Thymus (tissue), 14 donors: ENCODE measurements around the gene STRAP. TPM values are rescaled to one million over a fixed set of nuclear protein-coding genes. Genes with fewer than 3 reads are reported as not detected.
A peak's percentile ranks its signal among the peaks of the same experiment; 100 is the strongest.

Source experiments
- DNase-seq, 9 donors: peaks; one replicate each; pipeline ENCODE4 v3.0.0-alpha.2; 2013; ENCODE audit warnings: low spot score in 9 of 9, low read depth in 6 of 9, missing footprints in 1 of 9
- H3K27ac ChIP-seq, 2 donors: one replicate each; pipeline ENCODE4 v1.5.1; 2013; ENCODE audit warnings: control low read depth in 1 of 2, low read depth in 1 of 2, low read length in 1 of 2, mild to moderate bottlenecking in 1 of 2, moderate library complexity in 1 of 2
- H3K27me3 ChIP-seq, 2 donors: one replicate each; pipeline ENCODE4 v1.5.1; 2013; ENCODE audit warnings: low read length in 1 of 2; ENCODE audit not compliant: control insufficient read depth in 2 of 2, insufficient read depth in 1 of 2
- H3K36me3 ChIP-seq, 2 donors: one replicate each; pipeline ENCODE4 v1.5.1; 2013; ENCODE audit warnings: low read length in 1 of 2, mild to moderate bottlenecking in 1 of 2, moderate library complexity in 1 of 2; ENCODE audit not compliant: control insufficient read depth in 2 of 2, insufficient read depth in 2 of 2
- H3K4me1 ChIP-seq, 2 donors: one replicate each; pipeline ENCODE4 v1.5.1; 2013; ENCODE audit warnings: low read length in 2 of 2; ENCODE audit not compliant: control insufficient read depth in 2 of 2, insufficient read depth in 2 of 2
- H3K4me3 ChIP-seq, 2 donors: one replicate each; pipeline ENCODE4 v1.5.1; 2013; ENCODE audit warnings: low read length in 2 of 2, control low read depth in 1 of 2, mild to moderate bottlenecking in 1 of 2
- H3K9me3 ChIP-seq, 2 donors: one replicate each; pipeline ENCODE4 v1.5.1; 2013; ENCODE audit warnings: low read length in 1 of 2, mild to moderate bottlenecking in 1 of 2; ENCODE audit not compliant: control insufficient read depth in 2 of 2, insufficient read depth in 1 of 2
- WGBS: extraction: QIAGEN DNeasy Blood & Tissue Kit; methylation state at CpG from one replicate; pipeline ENCODE4 v1.1.7; 2013; 5-methylcytosine and 5-hydroxymethylcytosine counted together
- long read RNA-seq, 10 donors: transcript quantifications; one replicate each; lab custom pipeline, GENCODE V29; 2026
- polyA plus RNA-seq: library from polyadenylated mRNA; stranded (reverse); fragments of 200-250 nt; gene quantifications from one replicate; pipeline ENCODE4 v1.2.3, GENCODE V29; 2013
- total RNA-seq: library from RNA; stranded (reverse); fragments of 120-200 nt; gene quantifications from one replicate; pipeline ENCODE4 v1.2.4, GENCODE V29; 2013
- donor health status: healthy.

STRAP gene, protein sequence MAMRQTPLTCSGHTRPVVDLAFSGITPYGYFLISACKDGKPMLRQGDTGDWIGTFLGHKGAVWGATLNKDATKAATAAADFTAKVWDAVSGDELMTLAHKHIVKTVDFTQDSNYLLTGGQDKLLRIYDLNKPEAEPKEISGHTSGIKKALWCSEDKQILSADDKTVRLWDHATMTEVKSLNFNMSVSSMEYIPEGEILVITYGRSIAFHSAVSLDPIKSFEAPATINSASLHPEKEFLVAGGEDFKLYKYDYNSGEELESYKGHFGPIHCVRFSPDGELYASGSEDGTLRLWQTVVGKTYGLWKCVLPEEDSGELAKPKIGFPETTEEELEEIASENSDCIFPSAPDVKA
- 48.1 TPM for total RNA-seq
- polyA plus RNA-seq, result 121 TPM
- long read RNA-seq, donor 1, transcript STRAP-202 (10 exons, 1,866 nt), result major isoform, 6 of 7 reads
- long read RNA-seq, donor 1, partial matches to known transcripts, result 0 of 7 reads
- long read RNA-seq, donor 1, other reads (novel, unspliced or antisense), result 0 of 7 reads
- long read RNA-seq, donor 2, result 0 reads
- long read RNA-seq, donor 3, transcript STRAP-202 (10 exons, 1,866 nt), result major isoform, 53 of 71 reads
- long read RNA-seq, donor 3, partial matches to known transcripts, result 10 of 71 reads
- long read RNA-seq, donor 3, other reads (novel, unspliced or antisense), result 5 of 71 reads
- long read RNA-seq, donor 4, transcript STRAP-202 (10 exons, 1,866 nt), result major isoform, 27 of 44 reads
- long read RNA-seq, donor 4, partial matches to known transcripts, result 17 of 44 reads
- long read RNA-seq, donor 4, other reads (novel, unspliced or antisense), result 0 of 44 reads
- long read RNA-seq, donor 5, transcript STRAP-202 (10 exons, 1,866 nt), result major isoform, 54 of 95 reads
- long read RNA-seq, donor 5, partial matches to known transcripts, result 38 of 95 reads
- long read RNA-seq, donor 5, other reads (novel, unspliced or antisense), result 0 of 95 reads
- long read RNA-seq, donor 6, transcript STRAP-202 (10 exons, 1,866 nt), result major isoform, 28 of 29 reads
- long read RNA-seq, donor 6, partial matches to known transcripts, result 0 of 29 reads
- long read RNA-seq, donor 6, other reads (novel, unspliced or antisense), result 0 of 29 reads
- long read RNA-seq, donor 7, transcript STRAP-206 (9 exons, 1,698 nt), result minor isoform, 5 of 81 reads
- long read RNA-seq, donor 7, transcript STRAP-202 (10 exons, 1,866 nt), result major isoform, 51 of 81 reads
- long read RNA-seq, donor 7, partial matches to known transcripts, result 16 of 81 reads
- long read RNA-seq, donor 7, other reads (novel, unspliced or antisense), result 7 of 81 reads
- long read RNA-seq, donor 8, transcript STRAP-202 (10 exons, 1,866 nt), result major isoform, 24 of 25 reads
- long read RNA-seq, donor 8, partial matches to known transcripts, result 0 of 25 reads
- long read RNA-seq, donor 8, other reads (novel, unspliced or antisense), result 0 of 25 reads
- long read RNA-seq, donor 9, transcript STRAP-202 (10 exons, 1,866 nt), result major isoform, 28 of 44 reads
- long read RNA-seq, donor 9, partial matches to known transcripts, result 16 of 44 reads
- long read RNA-seq, donor 9, other reads (novel, unspliced or antisense), result 0 of 44 reads
- long read RNA-seq, donor 10, transcript STRAP-202 (10 exons, 1,866 nt), result major isoform, 39 of 41 reads
- long read RNA-seq, donor 10, partial matches to known transcripts, result 0 of 41 reads
- long read RNA-seq, donor 10, other reads (novel, unspliced or antisense), result 0 of 41 reads

- peak; percentile 86 to 98 (median 95) for DNase-seq
- H3K4me3 ChIP-seq, result peak within 1 kb of the TSS; percentile 84 to 88
- H3K9me3 ChIP-seq, result no peaks in the 10 kb centered on the region
- no peaks in the 10 kb centered on the region for H3K27me3 ChIP-seq
- H3K4me1 ChIP-seq, result peaks cover 8 to 11% of the 10 kb centered on the region in 2 donors
- peaks cover 11% of the 10 kb centered on the region in 2 donors for H3K36me3 ChIP-seq
- peak within 1 kb of the TSS; percentile 97 to 98 for H3K27ac ChIP-seq
- under 1% methylated on average over 63 of the region's 63 CpGs for WGBS
Measured at GRCh38 chr12:15882118-15882971, at the start of gene STRAP. STRAP (plus strand) TSS chr12:15882387; CDS start chr12:15882708, 321 bp downstream.

DNA sequence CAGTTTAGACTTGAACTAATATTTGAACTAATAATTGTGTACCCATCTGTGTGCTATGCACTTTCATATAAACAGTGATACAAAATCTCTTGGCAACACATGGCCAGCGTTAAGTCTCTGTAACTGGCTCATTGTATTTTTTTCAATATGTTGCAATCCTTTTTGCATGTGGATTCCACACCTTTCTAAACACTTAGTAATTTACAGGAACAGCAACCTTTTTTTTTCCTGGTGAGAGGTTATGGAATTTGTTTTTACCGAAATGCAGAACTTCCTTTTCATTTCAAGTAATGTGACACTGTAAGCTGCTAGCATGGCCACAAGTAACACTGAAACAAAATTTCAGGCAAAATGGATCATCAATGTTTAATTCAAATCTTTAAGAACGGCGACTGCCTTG, 47.6 kb upstream of the STRAP start:
- 79% methylated on average over 4 of the region's 4 CpGs for WGBS
- no peak for DNase-seq

GRCh38 chr12:15837141-15837790, 44.9 kb upstream of the STRAP start:
- H3K9me3 ChIP-seq, result no peaks in the 10 kb centered on the region
- H3K27ac ChIP-seq, result no peak overlapping the region
- no peaks in the 10 kb centered on the region for H3K27me3 ChIP-seq
- no peaks in the 10 kb centered on the region for H3K36me3 ChIP-seq
- H3K4me3 ChIP-seq, result no peak overlapping the region
- no peaks in the 10 kb centered on the region for H3K4me1 ChIP-seq
- WGBS, result 93% methylated on average over 5 of the region's 5 CpGs
- DNase-seq, result no peak

More for the DNA sequence above, 47.6 kb upstream of the STRAP start:
- Histone ChIP-seq H3K4me3 (no peak overlapping the region), H3K27me3 (no peaks in the 10 kb centered on the region), H3K9me3 (no peaks in the 10 kb centered on the region), H3K4me1 (no peaks in the 10 kb centered on the region), H3K36me3 (no peaks in the 10 kb centered on the region), H3K27ac (no peak overlapping the region)

- H3K4me1 ChIP-seq, result no peaks in the 10 kb centered on the region
- H3K27me3 ChIP-seq, result no peaks in the 10 kb centered on the region
- no peak overlapping the region for H3K4me3 ChIP-seq
- 91% methylated on average over 2 of the region's 2 CpGs for WGBS
- H3K27ac ChIP-seq, result no peak overlapping the region
- no peak for DNase-seq
- H3K9me3 ChIP-seq, result no peaks in the 10 kb centered on the region
- H3K36me3 ChIP-seq, result no peaks in the 10 kb centered on the region
Measured at GRCh38 chr12:15839041-15839440, 43.1 kb upstream of the STRAP start.

DNA sequence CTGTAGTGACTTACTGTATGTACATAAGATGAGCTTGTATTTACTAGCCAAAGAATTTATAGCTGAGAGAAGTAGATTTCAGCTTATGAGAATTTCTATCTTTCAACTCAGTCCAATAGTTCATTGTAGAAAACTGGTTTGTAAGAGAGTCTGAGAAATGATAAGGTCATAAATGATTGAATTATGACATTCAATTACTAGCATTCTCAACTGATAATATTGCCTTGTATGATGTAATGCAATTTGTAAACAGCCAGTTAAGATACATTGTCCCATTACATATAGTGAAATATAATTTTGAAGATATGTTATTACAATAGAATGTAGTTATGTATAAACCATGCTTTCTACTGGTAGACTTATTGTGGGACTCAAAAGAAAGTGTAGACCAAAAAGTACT, 42.5 kb upstream of the STRAP start:
- no peak overlapping the region for H3K27ac ChIP-seq
- no peak for DNase-seq
- H3K4me1 ChIP-seq, result no peaks in the 10 kb centered on the region
- H3K9me3 ChIP-seq, result no peaks in the 10 kb centered on the region
- no peaks in the 10 kb centered on the region for H3K27me3 ChIP-seq
- no peaks in the 10 kb centered on the region for H3K36me3 ChIP-seq
- no peak overlapping the region for H3K4me3 ChIP-seq

DNA sequence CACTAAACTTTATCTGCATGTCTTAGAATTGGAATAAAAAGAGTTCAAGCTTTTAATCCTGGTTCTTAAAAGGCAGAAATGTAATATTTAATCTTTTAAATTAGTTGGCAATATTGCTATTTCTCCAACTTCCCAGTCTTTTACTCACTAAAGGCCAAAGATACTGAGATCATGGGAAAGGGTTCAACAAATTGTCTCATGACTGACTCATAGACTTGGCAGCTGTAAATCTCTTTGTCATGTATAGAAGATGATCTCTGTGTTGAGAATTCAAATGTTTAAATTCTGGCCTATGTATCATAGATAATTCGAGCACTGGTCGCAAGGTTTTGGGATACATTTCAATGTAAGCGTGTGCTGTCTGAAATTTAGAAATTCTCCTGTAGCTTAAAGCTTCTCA, 40.1 kb upstream of the STRAP start:
- 97% methylated on average over 3 of the region's 3 CpGs for WGBS
- H3K4me3 ChIP-seq, result no peak overlapping the region
- H3K27me3 ChIP-seq, result no peaks in the 10 kb centered on the region
- no peaks in the 10 kb centered on the region for H3K36me3 ChIP-seq
- H3K27ac ChIP-seq, result no peak overlapping the region
- no peak for DNase-seq
- no peaks in the 10 kb centered on the region for H3K4me1 ChIP-seq
- no peaks in the 10 kb centered on the region for H3K9me3 ChIP-seq

DNA sequence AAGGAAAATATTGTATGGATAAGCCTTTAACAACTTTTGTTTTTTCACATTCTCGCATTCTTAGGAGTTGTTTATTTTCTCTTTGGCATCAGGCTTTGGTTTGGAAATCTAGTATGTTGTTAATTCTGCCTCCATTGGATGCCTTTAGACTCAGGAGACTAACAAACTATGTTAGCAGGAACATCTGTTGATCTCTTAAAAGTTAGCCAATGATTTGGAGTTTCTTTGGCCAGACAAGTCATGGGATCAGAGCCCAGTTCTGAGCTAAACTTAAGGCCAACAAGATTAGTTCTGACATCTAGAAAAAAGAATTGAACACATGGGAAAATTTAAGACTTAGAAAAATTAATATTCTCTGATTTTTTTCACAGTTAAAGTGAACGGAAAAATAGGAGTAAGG, 35.3 kb upstream of the STRAP start:
- Histone ChIP-seq H3K4me3 (no peak overlapping the region), H3K27me3 (no peaks in the 10 kb centered on the region), H3K9me3 (no peaks in the 10 kb centered on the region), H3K36me3 (no peaks in the 10 kb centered on the region), H3K27ac (no peak overlapping the region), H3K4me1 (no peaks in the 10 kb centered on the region)
- 96% methylated on average over 2 of the region's 2 CpGs for WGBS
- no peak for DNase-seq
